Stimulated activated CD8-positive, alpha-beta memory T cell treated with anti-CD3 and anti-CD28 coated beads, Interleukin-4, amount 100 ng/mL, for 48 hours (primary cell): ENCODE data around the gene U2AF2.

Experiments
- DNase-seq: peaks from one replicate; pipeline ENCODE4 v3.0.0-alpha.2; 2020

U2AF2 gene

GRCh38 chr19:55654868-55655647, at the start of gene U2AF2:
Gene U2AF2 (plus strand): TSS chr19:55655035. CDS start chr19:55655105, 70 bp downstream.
- DNase-seq, result peak; percentile 98

GRCh38 chr19:55605207-55605636, 49.6 kb upstream of the U2AF2 start:
- DNase-seq, result peak; percentile 99

GRCh38 chr19:55605637-55606470, 49.0 kb upstream of the U2AF2 start, which contains the start of gene ZNF865:
Gene ZNF865 (plus strand): TSS chr19:55605647. CDS start chr19:55613619, 7,972 bp downstream.
- peak; percentile 80 for DNase-seq

- DNase-seq, result no peak
These were observed 48.4 kb upstream of the U2AF2 start for GRCh38 chr19:55606471-55606787.

- DNase-seq, result no peak
These were observed 48.0 kb upstream of the U2AF2 start for GRCh38 chr19:55606817-55607216.

- no peak for DNase-seq
These were observed 45.5 kb upstream of the U2AF2 start for GRCh38 chr19:55609326-55609725.

GRCh38 chr19:55611300-55611982, 43.4 kb upstream of the U2AF2 start:
- no peak for DNase-seq

- DNase-seq, result no peak
These were observed 42.7 kb upstream of the U2AF2 start for GRCh38 chr19:55611983-55612645.

GRCh38 chr19:55613396-55613795, 41.4 kb upstream of the U2AF2 start:
- DNase-seq, result no peak

- no peak for DNase-seq
These were observed 40.7 kb upstream of the U2AF2 start for GRCh38 chr19:55613930-55614710.

- no peak for DNase-seq
These were observed 39.9 kb upstream of the U2AF2 start for GRCh38 chr19:55614711-55615542.

GRCh38 chr19:55615543-55616394, 39.1 kb upstream of the U2AF2 start:
- no peak for DNase-seq

GRCh38 chr19:55616395-55616875, 38.4 kb upstream of the U2AF2 start:
- DNase-seq, result no peak

GRCh38 chr19:55617426-55617825, 37.4 kb upstream of the U2AF2 start:
- no peak for DNase-seq

GRCh38 chr19:55618426-55618825, 36.4 kb upstream of the U2AF2 start:
- DNase-seq, result no peak

GRCh38 chr19:55619286-55619685, 35.5 kb upstream of the U2AF2 start:
- no peak for DNase-seq

- peak; percentile 54 for DNase-seq
These were observed 34.2 kb upstream of the U2AF2 start for GRCh38 chr19:55620410-55621204.

- no peak for DNase-seq
These were observed 33.6 kb upstream of the U2AF2 start for GRCh38 chr19:55621205-55621672.

- DNase-seq, result no peak
These were observed 33.1 kb upstream of the U2AF2 start for GRCh38 chr19:55621673-55622231.
